MCF 10A (cell line): Measurements from ENCODE around the gene FILIP1L. TPM values are rescaled to one million over a fixed set of nuclear protein-coding genes. Genes with fewer than 3 reads are reported as not detected.

ENCODE experiments used
- BruUV-seq: library from RNA; stranded (reverse); fragments of 400-500 nt; replicated peaks from 2 replicates; lab custom pipeline; 2021; lab: Mats Ljungman, UMichigan
- CTCF ChIA-PET: fragments of 300-600 bp; sonication (Branson Sonifier 250); formaldehyde crosslinking; extraction: SDS; loops from one replicate; lab custom pipeline; 2021; ENCODE audit warnings: antibody characterized with exemption, inconsistent platforms; lab: Yijun Ruan, JAX
- POLR2A ChIA-PET: fragments of 300-600, 350-650 bp; sonication (Branson Sonifier 250); formaldehyde crosslinking; extraction: SDS; loops from one replicate; lab custom pipeline; 2020; ENCODE audit warnings: antibody characterized with exemption, inconsistent platforms; lab: Yijun Ruan, JAX
- DNase-seq: peaks from one replicate; pipeline ENCODE4 v3.0.0-alpha.2; 2018; ENCODE audit not compliant: unreplicated experiment
- H3K27ac Mint-ChIP-seq: one replicate; pipeline ENCODE4 v1.8.0; 2022; ENCODE audit warnings: mild to moderate bottlenecking, low read depth, mixed read lengths; ENCODE audit not compliant: unreplicated experiment
- H3K27me3 Mint-ChIP-seq: one replicate; pipeline ENCODE4 v1.8.0; 2022; ENCODE audit warnings: mixed read lengths; ENCODE audit not compliant: insufficient read depth, unreplicated experiment
- H3K36me3 Mint-ChIP-seq: one replicate; pipeline ENCODE4 v1.8.0; 2022; ENCODE audit warnings: mild to moderate bottlenecking, moderate library complexity, mixed read lengths; ENCODE audit not compliant: insufficient read depth, unreplicated experiment
- H3K4me1 Mint-ChIP-seq: one replicate; pipeline ENCODE4 v1.8.0; 2022; ENCODE audit warnings: mixed read lengths; ENCODE audit not compliant: insufficient read depth, unreplicated experiment
- H3K4me3 Mint-ChIP-seq: one replicate; pipeline ENCODE4 v1.8.0; 2022; ENCODE audit warnings: mild to moderate bottlenecking, moderate library complexity, mixed read lengths; ENCODE audit not compliant: unreplicated experiment
- H3K9me3 Mint-ChIP-seq: one replicate; pipeline ENCODE4 v1.8.0; 2022; ENCODE audit warnings: mixed read lengths; ENCODE audit not compliant: unreplicated experiment
- intact Hi-C: fragments of 100-400 bp; cut with micrococcal nuclease; formaldehyde crosslinking; loops from 2 replicates; pipeline ENCODE4 v1.14.1; 2022
- total RNA-seq: library from RNA; stranded (reverse); gene quantifications from 2 replicates; pipeline ENCODE4 v1.2.3, GENCODE V29; 2022
- TF ChIP-seq, protein P1 (sequence below): fragments of 200-600 bp; IDR thresholded peaks from one replicate; pipeline ENCODE4 v1.8.0; 2022; ENCODE audit warnings: antibody characterized with exemption, mild to moderate bottlenecking; ENCODE audit not compliant: unreplicated experiment

The FILIP1L gene
- total RNA-seq, 1 experiment from 2014 or later = 2.4 TPM

- no TSS peak for BruUV-seq
- CTCF ChIA-PET = interaction anchor here (1.0 to 2.0 kb wide), 4 partner anchors 9 to 220 kb away, joined by 3 to 6 read pairs (median 4); no protein-coding TSS in a partner anchor
- no peaks in the 10 kb centered on the region for H3K27me3 Mint-ChIP-seq
- H3K36me3 Mint-ChIP-seq = peaks cover 6% of the 10 kb centered on the region
- intact Hi-C loops = loop anchor here (5.0 kb wide), 1 partner anchor 74 kb away; no protein-coding TSS in a partner anchor
- H3K4me1 Mint-ChIP-seq = peaks cover under 1% of the 10 kb centered on the region
- no peak overlapping the region for H3K4me3 Mint-ChIP-seq
- DNase-seq = no peak
- no peak overlapping the region for H3K27ac Mint-ChIP-seq
- TF ChIP-seq, protein P1, sequence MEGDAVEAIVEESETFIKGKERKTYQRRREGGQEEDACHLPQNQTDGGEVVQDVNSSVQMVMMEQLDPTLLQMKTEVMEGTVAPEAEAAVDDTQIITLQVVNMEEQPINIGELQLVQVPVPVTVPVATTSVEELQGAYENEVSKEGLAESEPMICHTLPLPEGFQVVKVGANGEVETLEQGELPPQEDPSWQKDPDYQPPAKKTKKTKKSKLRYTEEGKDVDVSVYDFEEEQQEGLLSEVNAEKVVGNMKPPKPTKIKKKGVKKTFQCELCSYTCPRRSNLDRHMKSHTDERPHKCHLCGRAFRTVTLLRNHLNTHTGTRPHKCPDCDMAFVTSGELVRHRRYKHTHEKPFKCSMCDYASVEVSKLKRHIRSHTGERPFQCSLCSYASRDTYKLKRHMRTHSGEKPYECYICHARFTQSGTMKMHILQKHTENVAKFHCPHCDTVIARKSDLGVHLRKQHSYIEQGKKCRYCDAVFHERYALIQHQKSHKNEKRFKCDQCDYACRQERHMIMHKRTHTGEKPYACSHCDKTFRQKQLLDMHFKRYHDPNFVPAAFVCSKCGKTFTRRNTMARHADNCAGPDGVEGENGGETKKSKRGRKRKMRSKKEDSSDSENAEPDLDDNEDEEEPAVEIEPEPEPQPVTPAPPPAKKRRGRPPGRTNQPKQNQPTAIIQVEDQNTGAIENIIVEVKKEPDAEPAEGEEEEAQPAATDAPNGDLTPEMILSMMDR = no peak
- POLR2A ChIA-PET = no interaction called here
- H3K9me3 Mint-ChIP-seq = no peaks in the 10 kb centered on the region
Observed at GRCh38 chr3:99848433-99848832, 265.9 kb downstream of the FILIP1L start.

- no peaks in the 10 kb centered on the region for H3K4me1 Mint-ChIP-seq
- TF ChIP-seq, protein P1 = no peak
- peaks cover 6% of the 10 kb centered on the region for H3K36me3 Mint-ChIP-seq
- H3K27ac Mint-ChIP-seq = peak overlapping the region; percentile 68
- no peaks in the 10 kb centered on the region for H3K9me3 Mint-ChIP-seq
- BruUV-seq = no TSS peak
- intact Hi-C loops = loop anchor here (1.0 to 5.0 kb wide), 2 partner anchors 76 to 196 kb away; no protein-coding TSS in a partner anchor
- no peak overlapping the region for H3K4me3 Mint-ChIP-seq
- POLR2A ChIA-PET = interaction anchor here (0.6 to 1.9 kb wide), 13 partner anchors 12 to 674 kb away, joined by 3 to 8 read pairs (median 4); partner anchors contain the start of gene TBC1D23
- peak; percentile 31 for DNase-seq
- CTCF ChIA-PET = interaction anchor here (0.6 to 2.1 kb wide), 13 partner anchors 13 to 414 kb away, joined by 3 to 11 read pairs (median 4); partner anchors contain the start of gene TBC1D23
- H3K27me3 Mint-ChIP-seq = no peaks in the 10 kb centered on the region
Observed at GRCh38 chr3:99846477-99847160, 267.7 kb downstream of the FILIP1L start.

DNA sequence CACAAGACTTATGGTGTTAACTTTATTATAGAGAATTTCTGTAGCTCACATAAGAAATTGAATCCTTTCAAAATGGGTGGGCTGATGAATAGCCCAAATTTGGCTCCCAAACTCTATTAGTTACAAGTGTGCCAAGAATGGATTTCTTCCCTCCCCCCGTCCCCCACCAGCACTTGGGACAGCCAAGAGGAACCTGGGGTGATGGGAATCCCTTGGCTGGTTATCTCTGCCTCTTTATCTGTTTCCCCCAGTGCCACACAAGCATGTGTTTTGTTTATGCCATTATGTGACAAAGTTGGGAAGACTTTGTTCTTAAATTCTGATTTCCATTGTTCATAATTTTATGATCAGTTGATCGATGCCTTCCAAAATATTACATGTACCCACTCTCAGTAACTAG is 268.3 kb downstream of the FILIP1L start:
- intact Hi-C loops = loop anchor here (1.0 to 5.0 kb wide), 2 partner anchors 76 to 196 kb away; no protein-coding TSS in a partner anchor
- H3K27me3 Mint-ChIP-seq = no peaks in the 10 kb centered on the region
- no TSS peak for BruUV-seq
- no peak overlapping the region for H3K4me3 Mint-ChIP-seq
- H3K4me1 Mint-ChIP-seq = no peaks in the 10 kb centered on the region
- peaks cover 6% of the 10 kb centered on the region for H3K36me3 Mint-ChIP-seq
- H3K9me3 Mint-ChIP-seq = no peaks in the 10 kb centered on the region
- TF ChIP-seq, protein P1 = no peak
- H3K27ac Mint-ChIP-seq = peak overlapping the region; percentile 68
- ChIA-PET CTCF (interaction anchor here (0.8 to 2.1 kb wide), 7 partner anchors 14 to 415 kb away, joined by 3 to 11 read pairs (median 5); partner anchors contain the start of gene TBC1D23), POLR2A (interaction anchor here (0.7 to 1.9 kb wide), 10 partner anchors 12 to 202 kb away, joined by 3 to 8 read pairs (median 4); no protein-coding TSS in a partner anchor)
- DNase-seq = no peak

GRCh38 chr3:99845331-99845730 is 269.0 kb downstream of the FILIP1L start:
- H3K27me3 Mint-ChIP-seq = no peaks in the 10 kb centered on the region
- intact Hi-C loops = loop anchor here (5.0 kb wide), 1 partner anchor 77 kb away; no protein-coding TSS in a partner anchor
- TF ChIP-seq, protein P1 = no peak
- no peaks in the 10 kb centered on the region for H3K9me3 Mint-ChIP-seq
- no peak overlapping the region for H3K27ac Mint-ChIP-seq
- POLR2A ChIA-PET = no interaction called here
- H3K4me3 Mint-ChIP-seq = no peak overlapping the region
- DNase-seq = no peak
- BruUV-seq = no TSS peak
- H3K4me1 Mint-ChIP-seq = no peaks in the 10 kb centered on the region
- CTCF ChIA-PET = interaction anchor here (1.8 to 2.6 kb wide), 4 partner anchors 13 to 416 kb away, joined by 5 to 42 read pairs (median 13); partner anchors contain the start of gene TBC1D23
- H3K36me3 Mint-ChIP-seq = peaks cover 6% of the 10 kb centered on the region
